ENCODE results near the gene HSBP1L1. TPM values are rescaled to one million over a fixed set of nuclear protein-coding genes. Genes with fewer than 3 reads are reported as not detected.

The HSBP1L1 gene
- total and polyA plus RNA-seq, 9 donors: 7.6 to 26.2 (median 12.3) TPM

DNA sequence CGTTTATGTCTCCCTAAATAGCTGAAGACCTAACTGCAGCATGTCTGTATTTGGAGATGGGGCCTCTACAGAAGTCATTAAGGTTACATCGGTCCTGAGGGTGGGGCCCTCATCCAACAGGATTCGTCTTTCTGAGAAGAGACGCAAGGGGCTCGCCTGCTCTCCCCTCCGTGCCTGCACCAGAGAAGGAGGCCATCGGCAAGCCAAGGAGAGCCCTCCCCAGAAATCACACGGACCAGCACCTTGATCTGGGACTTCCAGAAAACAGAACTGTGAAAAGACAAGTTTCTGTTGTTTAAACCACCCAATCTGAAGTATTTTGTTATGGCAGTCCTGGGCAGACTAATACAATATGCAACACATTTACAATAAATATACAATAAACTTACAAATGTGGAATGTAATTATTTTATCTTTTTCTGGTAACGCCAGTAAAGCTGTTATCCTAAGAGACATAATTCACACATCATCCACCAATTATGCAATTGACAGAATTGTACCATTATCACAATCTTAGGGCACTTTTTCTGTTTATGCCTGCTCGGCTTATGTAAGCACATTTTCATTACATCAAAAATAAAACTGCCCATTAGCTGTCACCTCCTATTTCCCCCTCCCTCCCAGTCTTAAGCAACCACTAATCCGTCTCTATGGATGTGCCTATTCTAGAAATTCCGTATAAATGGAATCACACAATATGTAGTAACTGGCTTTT, 6.1 kb downstream of the HSBP1L1 start:
- intact Hi-C loops (cut with DNase I): no loop called here
- 83 to 86% (median 84%) methylated on average over 12 of the region's 12 CpGs for WGBS, 3 donors
- H3K27me3 ChIP-seq: no peaks in the 10 kb centered on the region
- no peaks in the 10 kb centered on the region for H3K9me3 ChIP-seq
- no peak for DNase-seq
- H3K27ac ChIP-seq: no peak overlapping the region
- no peaks in the 10 kb centered on the region for H3K36me3 ChIP-seq
- H3K4me1 ChIP-seq (ENCODE audit: insufficient read depth): peaks cover under 1% of the 10 kb centered on the region
- H3K4me3 ChIP-seq: no peak overlapping the region
- TF ChIP-seq POLR2A (IDR thresholded peaks at IDR 0.05) (no peak), EP300 (IDR thresholded peaks at IDR 0.05) (no peak), CTCF (IDR thresholded peaks at IDR 0.05) (no peak)

DNA sequence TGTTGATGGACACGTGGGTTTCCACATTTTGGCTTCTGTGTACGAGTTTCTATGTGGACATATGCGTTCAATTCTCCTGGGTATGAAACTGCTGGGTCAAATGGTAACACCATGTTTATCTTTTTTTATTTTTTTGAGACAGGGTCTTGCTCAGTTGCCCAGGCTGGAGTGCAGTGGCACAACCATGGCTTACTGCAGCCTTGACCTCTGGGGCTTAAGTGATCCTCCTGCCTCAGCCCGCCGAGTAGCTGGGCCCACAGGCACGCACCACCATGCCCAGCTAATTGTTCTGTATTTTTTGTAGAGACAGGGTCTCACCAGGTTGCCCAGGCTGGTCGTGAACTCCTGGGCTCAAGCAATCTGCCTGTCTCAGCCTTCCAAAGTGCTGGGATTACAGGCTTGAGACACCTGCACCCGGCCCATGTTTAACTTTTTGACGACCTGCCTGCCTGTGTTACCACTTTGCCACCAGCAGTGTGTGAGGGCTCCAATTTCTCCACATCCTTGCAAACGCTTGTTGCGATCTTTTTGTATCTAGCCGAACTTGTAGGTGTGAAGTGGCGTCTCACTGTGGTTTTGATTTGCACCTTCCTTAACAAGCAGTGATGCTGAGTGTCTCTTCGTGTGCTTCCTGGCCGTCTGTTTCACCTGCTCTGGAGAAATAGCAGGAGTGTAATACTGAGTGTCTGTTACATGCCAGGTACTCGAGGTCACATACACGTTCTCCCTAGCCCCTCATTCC, 6.9 kb downstream of the HSBP1L1 start:
- intact Hi-C loops (cut with DNase I): no loop called here
- Histone ChIP-seq H3K27me3 (no peaks in the 10 kb centered on the region), H3K27ac (no peak overlapping the region), H3K4me1 (ENCODE audit: insufficient read depth) (no peaks in the 10 kb centered on the region), H3K9me3 (no peaks in the 10 kb centered on the region), H3K4me3 (no peak overlapping the region), H3K36me3 (no peaks in the 10 kb centered on the region)
- TF ChIP-seq POLR2A (IDR thresholded peaks at IDR 0.05): no peak
- TF ChIP-seq EP300 (IDR thresholded peaks at IDR 0.05): no peak
- TF ChIP-seq CTCF (IDR thresholded peaks at IDR 0.05): no peak
- 90 to 92% (median 90%) methylated on average over 17 of the region's 17 CpGs for WGBS, 3 donors
- no peak for DNase-seq

- Histone ChIP-seq H3K9me3 (no peaks in the 10 kb centered on the region), H3K4me1 (ENCODE audit: insufficient read depth) (no peaks in the 10 kb centered on the region), H3K27ac (no peak overlapping the region), H3K27me3 (no peaks in the 10 kb centered on the region), H3K4me3 (no peak overlapping the region), H3K36me3 (no peaks in the 10 kb centered on the region)
- WGBS, 3 donors: 78 to 86% (median 83%) methylated on average over 9 of the region's 9 CpGs
- DNase-seq: no peak
- intact Hi-C loops (cut with DNase I): no loop called here
- TF ChIP-seq CTCF (IDR thresholded peaks at IDR 0.05) (no peak), POLR2A (IDR thresholded peaks at IDR 0.05) (no peak), EP300 (IDR thresholded peaks at IDR 0.05) (no peak)
These were observed 7.5 kb downstream of the HSBP1L1 start for GRCh38 chr18:79971986-79972385.

DNA sequence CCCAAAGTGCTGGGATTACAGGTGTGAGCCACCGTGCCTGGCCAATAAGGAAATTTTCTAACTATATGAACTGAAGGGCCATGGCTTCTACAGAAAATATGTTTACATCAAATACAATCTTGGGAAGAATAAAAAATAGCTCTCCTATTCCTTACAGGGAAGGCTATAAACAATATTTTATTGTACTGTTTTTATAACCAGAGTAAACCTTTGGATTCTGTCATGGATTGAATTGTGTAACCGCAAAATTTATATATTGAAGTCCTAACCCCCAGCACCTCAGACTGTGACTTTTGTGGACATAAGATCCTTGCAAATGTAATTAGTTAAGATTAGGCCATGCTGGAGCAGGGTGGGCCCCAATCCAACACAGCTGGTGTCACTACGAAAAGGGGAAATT, 8.3 kb downstream of the HSBP1L1 start:
- no peak overlapping the region for H3K27ac ChIP-seq
- H3K4me1 ChIP-seq (ENCODE audit: insufficient read depth): no peaks in the 10 kb centered on the region
- H3K9me3 ChIP-seq: no peaks in the 10 kb centered on the region
- no peak for DNase-seq
- no peak overlapping the region for H3K4me3 ChIP-seq
- WGBS, 3 donors: 91 to 93% (median 93%) methylated on average over 3 of the region's 3 CpGs
- no peaks in the 10 kb centered on the region for H3K36me3 ChIP-seq
- no peaks in the 10 kb centered on the region for H3K27me3 ChIP-seq
- intact Hi-C loops (cut with DNase I): no loop called here
- no peak for TF ChIP-seq POLR2A (IDR thresholded peaks at IDR 0.05)
- no peak for TF ChIP-seq CTCF (IDR thresholded peaks at IDR 0.05)
- no peak for TF ChIP-seq EP300 (IDR thresholded peaks at IDR 0.05)
